Vagina (tissue), 2 donors: ENCODE measurements around the gene SRPX.

Source experiments
- CTCF ChIP-seq, 3 experiments: fragments of 450-650 bp in 2 of 3; fragments of 200-600 bp in 1 of 3; sonication (generic) in 1 of 3; IDR thresholded peaks; one replicate each; pipeline ENCODE4 v1.5.1; 2017 to 2019; ENCODE audit warnings: antibody characterized with exemption in 3 of 3, mild to moderate bottlenecking in 2 of 3, moderate library complexity in 2 of 3
- POLR2AphosphoS5 ChIP-seq, 2 donors: sonication (generic); formaldehyde crosslinking; IDR thresholded peaks; one replicate each; pipeline ENCODE4 v1.9.0; 2017; ENCODE audit warnings: antibody characterized with exemption in 2 of 2, mild to moderate bottlenecking in 2 of 2, low read depth in 1 of 2; ENCODE audit not compliant: insufficient read depth in 1 of 2

GRCh38 chrX:38205039-38205438 lies 15.6 kb downstream of the SRPX start:
- TF ChIP-seq CTCF (IDR thresholded peaks at IDR 0.05) (no peak), POLR2AphosphoS5 (IDR thresholded peaks at IDR 0.05; ENCODE audit: insufficient read depth in 1 of 2, low read depth in 1 of 2) (no peak)
